GM21381 (cell line): ENCODE data around the gene PCIF1.
"Not testable (repeated sequence)": the region's sequence is repeated elsewhere in the genome, so short reads cannot be mapped to it uniquely, and the experiment has no call there.

Experiments used
- ATAC-seq: cut with Tn5 transposase; IDR thresholded peaks from one replicate; pipeline ENCODE4 v1.9.1; 2021; ENCODE audit warnings: mild to moderate bottlenecking, moderate library complexity; ENCODE audit not compliant: unreplicated experiment

Gene PCIF1

DNA sequence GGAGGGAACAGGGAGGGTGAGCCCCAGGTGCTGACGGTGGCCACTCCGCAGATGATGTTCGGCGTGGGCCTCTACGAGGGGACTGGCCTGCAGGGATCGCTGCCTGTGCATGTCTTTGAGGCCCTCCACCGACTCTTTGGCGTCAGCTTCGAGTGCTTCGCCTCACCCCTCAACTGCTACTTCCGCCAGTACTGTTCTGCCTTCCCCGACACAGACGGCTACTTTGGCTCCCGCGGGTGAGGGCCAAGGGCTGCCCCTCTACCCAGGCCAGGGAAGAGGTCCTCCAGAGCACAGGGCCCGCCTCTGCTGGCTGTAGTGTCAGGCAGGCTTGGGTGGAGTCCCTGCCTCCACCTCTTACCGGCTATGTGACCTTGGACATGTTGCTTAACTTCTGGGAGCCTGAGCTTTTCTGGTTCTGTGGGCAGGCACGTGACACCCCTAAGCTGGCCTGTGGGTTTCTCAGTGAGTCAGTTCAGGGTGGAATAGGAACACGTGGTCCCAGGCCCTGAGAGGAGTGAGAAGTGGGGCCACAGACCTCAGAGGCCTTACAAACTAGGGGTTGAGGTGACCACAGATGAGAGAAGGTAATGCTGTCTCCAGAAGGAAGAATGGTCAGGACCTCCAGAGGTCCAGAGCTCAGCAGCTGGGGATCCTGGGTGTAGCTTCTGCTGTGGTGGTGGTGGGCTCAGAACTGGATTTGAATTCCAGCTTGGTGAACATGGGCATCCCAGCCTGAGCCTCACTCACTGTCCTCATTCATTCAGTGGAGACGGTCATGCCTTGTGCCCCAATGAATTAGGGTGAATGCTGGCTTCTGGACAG is 11.9 kb downstream of the PCIF1 start:
- ATAC-seq = no peak

DNA sequence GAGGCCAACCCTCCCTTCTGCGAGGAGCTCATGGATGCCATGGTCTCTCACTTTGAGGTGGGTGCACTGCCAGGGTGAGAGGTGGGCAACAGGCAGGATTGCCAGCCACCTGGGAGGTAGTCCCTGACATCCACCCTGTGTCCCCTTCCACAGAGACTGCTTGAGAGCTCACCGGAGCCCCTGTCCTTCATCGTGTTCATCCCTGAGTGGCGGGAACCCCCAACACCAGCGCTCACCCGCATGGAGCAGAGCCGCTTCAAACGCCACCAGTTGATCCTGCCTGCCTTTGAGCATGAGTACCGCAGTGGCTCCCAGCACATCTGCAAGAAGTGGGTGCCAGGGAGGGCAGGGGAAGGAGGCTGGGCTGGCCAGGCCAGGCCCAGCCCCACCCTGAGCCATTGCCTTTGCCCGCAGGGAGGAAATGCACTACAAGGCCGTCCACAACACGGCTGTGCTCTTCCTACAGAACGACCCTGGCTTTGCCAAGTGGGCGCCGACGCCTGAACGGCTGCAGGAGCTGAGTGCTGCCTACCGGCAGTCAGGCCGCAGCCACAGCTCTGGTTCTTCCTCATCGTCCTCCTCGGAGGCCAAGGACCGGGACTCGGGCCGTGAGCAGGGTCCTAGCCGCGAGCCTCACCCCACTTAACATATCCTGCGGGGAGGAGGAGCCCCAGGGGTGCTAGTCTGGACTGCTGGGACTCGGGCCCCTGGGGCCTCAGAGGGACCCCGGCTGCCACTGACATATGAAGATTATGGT is 12.8 kb downstream of the PCIF1 start:
- ATAC-seq = no peak

DNA sequence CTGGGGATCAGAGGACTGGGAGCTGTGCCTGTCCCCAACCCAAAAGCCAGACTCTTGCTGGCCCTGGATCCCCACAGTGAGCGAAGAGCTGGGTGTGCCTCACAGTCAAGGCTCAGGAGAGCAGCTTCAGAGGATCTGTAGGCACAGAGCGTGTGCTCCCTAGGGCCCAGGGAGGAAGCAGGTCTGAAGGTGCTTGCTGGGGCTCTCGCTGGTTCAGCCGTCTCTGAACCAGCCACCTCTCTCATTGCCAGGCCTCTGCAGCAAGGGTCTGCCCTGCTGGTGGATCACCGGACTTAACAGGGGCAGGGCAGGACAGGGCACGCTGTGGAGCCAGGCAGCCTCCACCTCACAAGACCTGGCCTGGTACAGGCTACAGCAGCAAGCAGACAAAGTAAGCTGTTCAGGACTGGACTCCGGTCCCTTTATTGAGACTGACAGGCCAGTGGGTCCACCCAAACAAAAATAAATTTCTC is 13.8 kb downstream of the PCIF1 start:
- no peak for ATAC-seq

DNA sequence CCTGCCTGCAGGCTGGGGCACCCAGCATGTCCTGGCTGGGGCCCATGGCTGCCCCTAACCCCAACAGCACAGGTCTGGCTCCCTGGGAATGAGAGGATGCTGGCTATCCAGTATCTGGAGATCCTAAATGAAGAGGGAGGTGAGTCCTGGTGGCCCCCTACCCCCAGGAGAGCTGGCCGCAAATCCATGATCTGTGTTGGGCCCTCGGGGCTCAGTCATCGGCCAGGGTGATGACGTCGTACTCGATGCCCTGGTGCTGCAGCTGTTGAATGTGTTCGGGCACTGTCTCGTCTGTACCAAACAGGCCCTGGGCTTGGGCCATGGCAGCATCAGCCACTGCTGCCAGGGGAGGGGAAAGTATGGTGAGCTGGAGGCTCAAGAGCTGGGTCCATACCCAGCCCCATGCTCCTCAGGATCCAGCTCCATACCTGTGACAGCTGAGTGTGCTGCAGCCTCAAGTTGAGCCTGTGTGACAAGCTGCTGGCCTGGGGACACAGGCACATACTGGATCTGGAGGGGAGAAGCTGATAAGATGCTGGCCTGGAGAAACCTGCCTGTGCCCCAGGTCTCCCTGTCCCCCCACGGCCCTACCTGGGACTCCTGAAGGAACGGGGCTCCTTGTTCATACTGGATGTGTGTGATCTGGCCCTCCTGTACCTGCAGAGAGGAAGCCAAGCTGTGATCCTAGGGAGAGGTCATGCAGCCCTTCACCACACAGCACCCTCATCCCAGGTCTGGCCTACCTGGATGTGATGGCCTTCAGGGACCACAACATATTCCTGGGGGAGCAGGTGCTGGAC is 14.5 kb downstream of the PCIF1 start:
- no peak for ATAC-seq

DNA sequence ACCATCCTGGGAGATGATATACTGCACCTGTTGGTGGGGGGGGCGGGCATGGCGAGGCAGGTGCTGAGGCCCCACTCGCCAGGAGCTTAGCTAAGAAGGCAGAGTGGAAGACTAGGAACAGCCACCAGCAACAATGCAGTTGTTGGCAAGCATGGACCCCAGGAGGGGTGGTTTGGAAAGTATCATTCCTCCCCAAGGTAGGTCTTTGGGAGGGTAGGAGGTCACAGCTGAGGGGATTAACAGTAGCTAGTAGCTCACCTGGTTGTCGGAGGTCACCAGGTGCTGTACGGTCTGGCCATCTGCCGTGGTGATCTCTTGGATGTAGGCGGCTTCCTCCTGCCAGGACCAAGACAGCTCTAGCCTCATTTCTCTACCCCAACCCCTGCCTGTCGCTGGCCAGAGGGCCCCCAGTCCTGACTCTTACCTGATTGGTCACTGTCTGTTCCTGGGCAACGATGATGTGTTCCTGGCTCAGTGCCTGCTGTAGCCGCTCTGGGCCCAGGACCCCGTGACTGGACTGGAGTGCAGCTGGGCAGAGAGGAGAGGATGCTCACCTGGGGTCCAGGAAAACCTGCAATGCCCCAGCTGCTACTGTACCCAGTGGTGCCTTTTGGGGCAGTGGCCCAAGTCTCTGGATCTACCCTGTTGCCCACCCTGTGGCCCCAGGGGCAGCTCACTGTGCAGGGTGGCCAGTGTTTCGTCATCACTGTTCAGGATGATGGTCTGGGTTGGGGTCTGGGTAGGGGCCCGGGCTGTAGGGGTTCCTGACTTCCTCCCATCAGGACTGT is 15.3 kb downstream of the PCIF1 start:
- ATAC-seq = no peak

DNA sequence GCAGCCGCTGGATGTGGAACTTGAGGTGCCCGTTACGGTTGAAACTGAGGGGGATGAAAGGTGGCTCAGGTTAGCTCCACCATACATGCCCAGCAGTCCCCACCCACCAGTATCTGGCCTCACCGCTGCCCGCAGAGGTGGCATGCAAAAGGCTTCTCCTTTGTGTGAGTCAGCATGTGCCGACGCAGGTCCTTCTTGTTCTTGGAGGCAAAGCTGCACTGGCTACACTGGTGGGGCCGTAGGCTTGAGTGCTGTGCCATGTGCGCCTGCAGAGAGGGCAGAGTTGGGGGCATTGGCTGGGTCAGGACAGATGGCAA is 15.8 kb downstream of the PCIF1 start:
- no peak for ATAC-seq

DNA sequence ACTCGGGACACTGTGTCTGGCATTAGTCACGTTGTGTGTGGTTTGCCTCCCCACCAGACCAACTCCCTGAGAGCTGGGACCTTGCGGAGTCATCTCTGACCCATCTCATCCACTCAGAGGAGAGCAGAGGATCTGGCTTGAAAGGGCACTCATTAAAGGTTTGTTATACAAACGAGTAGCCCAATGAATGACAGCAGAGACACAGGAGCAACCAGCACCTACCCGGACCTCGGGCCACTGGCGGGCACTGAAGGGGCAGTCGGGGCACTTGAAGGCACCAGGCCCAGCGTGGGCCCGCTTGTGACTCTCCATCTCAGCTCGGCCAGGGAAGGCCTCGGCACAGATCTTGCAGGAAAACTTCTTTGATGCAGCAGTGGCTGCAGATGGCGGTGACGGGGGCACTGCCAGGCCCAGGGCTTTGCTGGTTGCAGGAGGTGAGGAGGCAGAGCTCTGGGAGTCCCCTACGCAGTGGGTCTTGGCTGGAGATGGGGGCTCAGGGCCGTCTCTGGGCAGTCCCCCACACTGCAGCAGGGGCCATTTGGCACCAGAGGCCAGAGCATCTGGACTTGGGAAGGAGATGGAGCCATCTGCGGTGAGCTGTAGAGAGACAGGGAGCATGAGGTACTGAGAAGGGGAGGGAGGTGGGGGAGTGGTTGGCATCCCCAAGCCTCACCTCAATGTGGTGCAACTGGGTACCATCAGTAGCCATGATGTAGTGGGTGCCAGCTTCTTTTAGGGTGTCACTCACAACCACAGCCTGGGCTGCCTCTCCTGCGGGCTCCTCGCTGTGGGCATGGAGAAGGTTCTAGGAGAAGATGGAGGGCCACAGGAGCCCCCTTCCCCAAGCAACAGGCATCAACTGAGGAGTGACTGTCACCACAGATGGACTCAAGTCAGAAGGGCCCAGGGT is 17.7 kb downstream of the PCIF1 start:
- no peak for ATAC-seq

DNA sequence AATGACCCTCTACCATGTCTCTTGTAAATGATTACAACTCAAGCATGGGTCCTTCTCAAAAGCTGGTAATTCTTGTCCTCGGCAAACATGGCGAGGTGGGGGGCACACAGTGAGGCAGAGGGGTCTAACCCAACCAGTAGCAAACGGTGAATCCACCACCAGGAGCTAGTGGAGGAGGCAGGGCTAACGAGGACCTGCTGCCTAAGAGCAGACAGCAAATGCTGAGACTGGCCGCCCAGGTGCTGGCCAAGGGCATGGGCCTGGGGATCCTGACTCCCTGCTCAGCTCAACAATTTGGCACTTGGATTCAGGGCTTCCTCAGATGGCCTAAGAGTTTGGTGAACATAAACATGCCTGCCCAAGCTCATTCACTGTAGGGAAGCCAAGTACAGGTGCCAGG is 18.4 kb downstream of the PCIF1 start:
- ATAC-seq = no peak

DNA sequence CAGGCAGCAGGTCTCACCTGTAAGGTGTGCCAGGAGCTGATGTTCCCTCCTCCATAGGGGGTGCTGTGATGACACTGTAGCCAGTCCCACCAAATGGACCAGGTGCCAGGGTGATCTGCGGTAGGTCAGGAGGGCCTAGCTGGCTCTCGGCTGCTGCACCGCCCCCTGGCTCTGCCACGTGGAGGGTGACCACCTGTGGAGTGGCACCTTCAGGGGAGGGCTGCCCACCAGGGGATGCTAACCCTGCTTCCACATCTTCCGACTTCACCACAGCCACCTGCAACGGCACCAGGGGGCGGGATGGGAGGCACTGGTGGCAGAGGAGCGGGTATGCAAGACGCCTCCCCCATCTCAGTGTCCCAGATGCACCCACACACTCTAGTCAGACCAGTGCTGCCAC is 19.2 kb downstream of the PCIF1 start:
- no peak for ATAC-seq

DNA sequence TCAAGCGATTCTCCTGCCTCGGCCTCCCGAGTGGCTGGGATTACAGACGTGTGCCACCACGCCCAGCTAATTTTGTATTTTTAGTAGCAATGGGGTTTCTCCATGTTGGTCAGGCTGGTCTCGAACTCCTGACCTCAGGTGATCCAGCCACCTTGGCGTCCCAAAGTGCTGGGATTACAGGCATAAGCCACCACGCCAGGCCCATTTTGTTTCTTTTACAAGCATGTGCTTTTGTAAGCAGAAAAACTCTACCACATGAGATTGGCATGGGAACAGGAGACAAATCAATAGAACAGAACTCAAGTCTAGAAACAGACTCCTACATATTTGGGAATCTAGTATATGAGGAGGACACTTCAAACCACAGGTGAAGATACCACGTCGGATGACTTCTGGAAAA is 21.8 kb downstream of the PCIF1 start:
- ATAC-seq = not testable (repeated sequence)

DNA sequence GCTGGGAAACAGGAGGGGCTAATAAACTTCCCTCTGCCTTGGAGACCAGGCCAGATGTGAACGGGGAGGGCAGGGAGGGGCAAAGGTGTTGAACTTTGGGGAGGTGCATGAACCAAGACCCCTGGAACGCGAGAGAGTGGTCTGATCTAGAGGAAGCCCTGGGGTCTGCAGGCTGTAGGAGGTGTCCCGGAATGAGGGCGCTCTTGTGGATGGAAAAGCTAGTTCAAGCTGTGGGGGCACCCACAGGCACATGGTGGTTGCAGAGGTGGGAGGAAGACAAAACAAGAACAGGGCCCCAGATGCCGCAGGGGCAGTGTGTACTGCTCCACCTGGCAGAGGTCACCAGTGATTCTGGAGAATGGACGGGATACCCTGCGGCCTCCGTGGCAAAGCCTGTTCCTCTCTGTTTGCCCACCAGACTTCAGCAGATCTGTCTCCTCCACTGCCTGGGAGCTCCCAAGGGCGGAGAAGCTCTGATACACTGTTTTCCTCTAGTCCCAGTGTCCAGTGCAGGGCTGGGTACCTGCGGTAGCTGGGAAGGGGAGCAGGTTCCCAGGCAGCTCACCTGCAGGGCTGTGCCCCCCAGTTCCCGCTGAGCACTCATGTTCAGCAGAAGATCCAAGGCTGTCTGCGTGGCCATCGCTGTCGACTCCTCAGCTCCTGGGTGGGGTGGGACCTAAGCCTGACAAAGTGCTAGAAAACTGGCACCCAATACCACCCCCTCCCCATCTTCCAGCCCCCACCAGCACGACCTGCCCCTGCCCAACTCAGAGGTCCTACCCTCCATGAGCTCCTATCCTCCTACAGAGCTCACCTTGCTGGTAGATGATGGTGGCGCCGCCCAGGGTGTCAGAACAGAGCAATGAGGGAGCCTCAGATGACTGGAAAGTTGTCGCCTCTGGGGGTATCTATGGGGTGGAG is 22.8 kb downstream of the PCIF1 start:
- ATAC-seq = no peak

DNA sequence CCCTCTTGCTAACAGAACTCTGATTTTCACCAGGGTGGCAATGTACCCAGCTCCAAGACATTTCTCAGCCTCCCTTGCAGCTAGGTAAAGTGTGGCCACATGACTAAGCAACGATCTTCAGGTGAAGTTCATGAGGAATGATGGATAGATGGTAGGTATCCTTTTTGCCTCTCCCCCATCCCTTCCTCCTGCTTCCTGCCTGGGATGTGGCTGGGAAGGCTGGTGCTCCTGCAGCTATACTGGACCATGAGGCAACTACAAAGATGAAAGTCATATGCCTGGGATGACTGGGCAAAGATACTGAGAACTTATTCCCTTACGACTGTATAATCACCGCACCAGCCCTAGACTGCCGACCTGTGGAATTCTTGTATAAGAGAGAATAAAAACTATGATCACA is 24.1 kb downstream of the PCIF1 start:
- ATAC-seq = no peak

DNA sequence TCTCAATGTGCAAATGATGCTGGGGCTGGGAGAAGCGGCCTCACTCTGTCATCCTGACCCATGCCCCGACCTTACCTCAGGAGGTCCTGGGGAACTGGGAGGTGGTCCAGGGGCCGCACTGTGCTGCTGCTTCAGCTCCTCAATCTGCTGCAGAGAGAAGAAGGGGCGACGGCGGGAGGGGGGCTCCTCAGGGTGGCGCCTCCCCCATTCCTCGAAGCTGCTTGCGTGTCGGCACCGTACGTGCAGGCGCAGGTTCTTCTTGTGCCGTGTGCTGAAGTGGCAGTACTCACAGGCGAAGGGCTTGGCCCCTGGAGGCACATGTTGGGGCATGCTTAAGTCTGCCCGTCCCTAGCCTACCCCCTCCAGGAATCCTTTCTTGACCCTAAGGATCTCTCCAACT is 24.6 kb downstream of the PCIF1 start:
- ATAC-seq = no peak

DNA sequence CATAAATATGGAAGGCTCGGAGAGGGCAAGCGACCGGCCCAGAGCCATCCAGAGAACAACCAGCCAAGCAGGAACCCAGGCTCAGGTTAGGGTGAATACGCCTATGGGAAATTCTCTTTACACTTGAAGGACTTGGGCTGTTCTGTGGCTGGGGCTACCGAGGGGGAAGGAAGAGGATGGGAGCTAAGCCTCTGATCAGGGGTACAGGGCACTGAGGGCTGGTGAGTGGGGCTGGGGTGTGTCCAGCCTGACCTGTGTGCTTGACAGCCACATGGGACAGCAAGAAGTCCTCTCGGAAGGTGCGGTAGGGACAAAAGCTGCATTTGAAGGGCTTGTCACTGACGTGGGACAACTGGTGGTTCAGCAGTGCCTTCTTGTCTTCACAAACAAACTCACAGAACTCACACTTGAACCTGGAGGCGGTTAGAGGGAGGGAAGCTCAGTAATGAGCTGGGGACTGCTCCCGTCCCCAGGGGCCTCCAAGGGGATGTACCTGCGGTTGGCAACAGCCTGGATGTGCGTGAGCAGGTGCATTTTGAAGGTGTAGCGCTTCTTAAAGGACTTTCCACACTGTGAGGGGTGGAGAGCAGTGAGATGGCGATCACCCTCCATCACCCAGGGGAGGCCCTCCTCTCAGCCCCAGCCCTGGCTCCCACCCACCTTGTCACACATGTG is 25.6 kb downstream of the PCIF1 start:
- ATAC-seq = no peak

DNA sequence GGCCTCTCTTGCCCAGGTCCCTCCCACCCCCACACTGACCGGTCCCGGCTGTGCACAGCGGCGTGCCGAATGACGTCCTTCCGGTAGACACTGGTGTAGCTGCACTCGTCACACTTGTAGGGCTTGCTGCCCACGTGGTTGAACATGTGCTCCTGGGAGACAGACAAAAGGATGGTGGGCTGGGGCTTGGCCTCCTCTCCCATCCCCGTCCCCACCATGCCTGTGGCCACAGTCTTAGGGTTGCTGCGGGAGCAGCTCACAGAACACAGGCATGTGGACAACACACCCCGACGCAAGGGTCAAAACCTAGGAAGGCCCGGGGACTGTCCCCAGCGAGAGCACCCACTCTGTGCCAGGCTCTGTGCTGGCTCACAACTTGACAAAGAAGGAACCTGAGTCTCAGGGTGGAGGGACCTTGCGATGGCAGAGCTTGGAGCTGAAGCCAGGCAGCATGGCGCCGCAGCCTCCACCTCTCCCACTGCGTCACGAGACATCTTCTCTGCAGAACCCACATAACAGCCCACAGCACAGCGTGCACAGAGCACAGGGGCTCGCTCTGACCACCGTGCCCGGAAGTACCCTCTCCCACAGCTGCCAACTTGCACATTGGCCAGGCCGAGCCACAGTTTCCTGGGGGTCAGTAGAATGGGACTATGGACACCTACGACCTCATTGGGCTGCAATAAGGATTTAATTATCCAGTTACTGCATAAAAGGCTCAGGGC is 27.7 kb downstream of the PCIF1 start:
- ATAC-seq = no peak

DNA sequence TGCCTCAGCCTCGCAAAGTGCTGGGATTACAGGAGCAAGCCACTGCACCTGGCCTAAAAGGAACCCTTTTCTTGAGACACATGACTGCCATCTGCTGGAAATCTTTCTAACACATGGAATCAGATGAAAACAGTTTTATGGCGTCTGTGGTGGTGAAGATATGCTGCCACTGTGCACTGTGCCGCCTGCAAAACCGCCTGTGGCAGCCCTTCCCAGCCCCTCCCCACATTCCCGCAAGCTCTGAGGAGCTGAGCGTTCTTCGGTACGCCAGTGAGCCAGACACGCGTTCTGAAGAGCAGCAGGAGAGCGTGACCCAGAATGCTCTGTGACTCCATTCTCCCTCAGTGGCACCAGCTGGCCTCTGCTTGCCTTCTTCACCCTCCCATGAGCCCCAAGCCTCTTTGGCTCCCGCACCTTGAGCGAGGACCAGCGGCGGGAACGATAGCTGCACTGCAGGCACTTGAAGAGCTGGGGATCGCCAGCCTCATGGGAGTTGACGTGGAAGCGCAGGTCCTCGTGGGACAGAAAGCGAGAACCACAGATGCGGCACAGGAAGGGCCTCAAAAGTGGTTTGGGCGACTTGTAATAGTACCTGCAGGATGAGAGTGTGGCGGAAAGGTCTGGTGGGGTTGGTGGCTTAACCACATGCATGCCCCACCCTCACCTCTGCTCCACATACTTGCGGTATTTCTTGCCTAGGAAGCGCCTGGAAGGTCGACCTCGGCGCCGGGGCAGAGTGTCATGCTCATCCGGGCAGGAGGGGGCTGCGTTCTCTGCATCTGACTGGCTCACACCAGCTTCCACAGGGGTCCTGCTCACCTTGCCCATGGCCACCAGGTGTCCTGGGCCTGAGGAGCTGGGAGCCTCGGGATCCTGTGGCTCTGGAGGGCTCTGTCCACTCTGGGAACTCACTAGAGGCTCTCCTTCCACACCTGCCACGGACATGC is 28.8 kb downstream of the PCIF1 start:
- ATAC-seq = no peak
